ENCODE measurements around the gene RHOBTB1. TPM values are rescaled to one million over a fixed set of nuclear protein-coding genes. Genes with fewer than 3 reads are reported as not detected.

Gene RHOBTB1
- total RNA-seq, 2 experiments from 2014 or later, result not detected

GRCh38 chr10:60853107-60853506 is 90.9 kb downstream of the RHOBTB1 start:
- ATAC-seq (ENCODE audit: poor library complexity) (no peak), DNase-seq (no peak)
- Histone ChIP-seq H3K27me3 (ENCODE audit: control insufficient read depth in 1 of 2, insufficient read depth in 2 of 2, low read length in 2 of 2) (no peaks in the 10 kb centered on the region), H3K4me1 (ENCODE audit: insufficient read depth, low read length) (no peaks in the 10 kb centered on the region), H3K4me3 (ENCODE audit: low read length) (no peak overlapping the region), H3K9me3 (ENCODE audit: control insufficient read depth in 1 of 2, insufficient read depth in 1 of 2, low read length in 2 of 2) (peaks cover 0 to 4% of the 10 kb centered on the region in 2 experiments), H3K36me3 (ENCODE audit: insufficient read depth, low read length) (no peaks in the 10 kb centered on the region), H3K27ac (ENCODE audit: low read depth in 1 of 2, low read length in 2 of 2) (no peak overlapping the region)
- Mint-ChIP-seq H3K27ac (no peak overlapping the region), H3K36me3 (ENCODE audit: low read depth) (no peaks in the 10 kb centered on the region), H3K9me3 (no peaks in the 10 kb centered on the region), H3K27me3 (no peaks in the 10 kb centered on the region), H3K4me3 (no peak overlapping the region), H3K4me1 (ENCODE audit: low read depth) (no peaks in the 10 kb centered on the region)
- ChIA-PET CTCF (no interaction called here), POLR2A (no interaction called here)
- no peak for TF ChIP-seq CTCF (IDR thresholded peaks at IDR 0.05)
- intact Hi-C loops (cut with DNase I, micrococcal nuclease), result no loop called here

- DNase-seq, result no peak
- Histone ChIP-seq H3K27ac (ENCODE audit: low read depth in 1 of 2, low read length in 2 of 2) (no peak overlapping the region), H3K9me3 (ENCODE audit: control insufficient read depth in 1 of 2, insufficient read depth in 1 of 2, low read length in 2 of 2) (no peaks in the 10 kb centered on the region), H3K4me1 (ENCODE audit: insufficient read depth, low read length) (no peaks in the 10 kb centered on the region), H3K27me3 (ENCODE audit: control insufficient read depth in 1 of 2, insufficient read depth in 2 of 2, low read length in 2 of 2) (no peaks in the 10 kb centered on the region), H3K36me3 (ENCODE audit: insufficient read depth, low read length) (no peaks in the 10 kb centered on the region), H3K4me3 (ENCODE audit: low read length) (no peak overlapping the region)
- Mint-ChIP-seq H3K4me1 (ENCODE audit: low read depth) (no peaks in the 10 kb centered on the region), H3K9me3 (peaks cover 3% of the 10 kb centered on the region), H3K4me3 (no peak overlapping the region), H3K36me3 (ENCODE audit: low read depth) (no peaks in the 10 kb centered on the region), H3K27me3 (no peaks in the 10 kb centered on the region), H3K27ac (no peak overlapping the region)
- no peak for TF ChIP-seq CTCF (IDR thresholded peaks at IDR 0.05)
- CTCF ChIA-PET, result no interaction called here
- ATAC-seq (ENCODE audit: poor library complexity), result no peak
- POLR2A ChIA-PET, result no interaction called here
- intact Hi-C loops (cut with DNase I, micrococcal nuclease), result no loop called here
Measured at GRCh38 chr10:60849740-60850139, 94.2 kb downstream of the RHOBTB1 start.

- intact Hi-C loops (cut with DNase I, micrococcal nuclease), result no loop called here
- no peaks in the 10 kb centered on the region for H3K36me3 ChIP-seq (ENCODE audit: insufficient read depth, low read length)
- no peaks in the 10 kb centered on the region for H3K4me1 ChIP-seq (ENCODE audit: insufficient read depth, low read length)
- H3K27me3 Mint-ChIP-seq, result no peaks in the 10 kb centered on the region
- H3K4me3 Mint-ChIP-seq, result no peak overlapping the region
- peaks cover 3% of the 10 kb centered on the region for H3K9me3 Mint-ChIP-seq
- ATAC-seq (ENCODE audit: poor library complexity) (no peak), DNase-seq (no peak)
- H3K27ac Mint-ChIP-seq, result no peak overlapping the region
- TF ChIP-seq CTCF (IDR thresholded peaks at IDR 0.05), result no peak
- ChIA-PET POLR2A (no interaction called here), CTCF (no interaction called here)
- no peaks in the 10 kb centered on the region for H3K9me3 ChIP-seq (ENCODE audit: control insufficient read depth in 1 of 2, insufficient read depth in 1 of 2, low read length in 2 of 2)
- no peaks in the 10 kb centered on the region for H3K27me3 ChIP-seq (ENCODE audit: control insufficient read depth in 1 of 2, insufficient read depth in 2 of 2, low read length in 2 of 2)
- H3K27ac ChIP-seq (ENCODE audit: low read depth in 1 of 2, low read length in 2 of 2), result no peak overlapping the region
- H3K36me3 Mint-ChIP-seq (ENCODE audit: low read depth), result no peaks in the 10 kb centered on the region
- H3K4me3 ChIP-seq (ENCODE audit: low read length), result no peak overlapping the region
- no peaks in the 10 kb centered on the region for H3K4me1 Mint-ChIP-seq (ENCODE audit: low read depth)
Measured at GRCh38 chr10:60849217-60849616, 94.8 kb downstream of the RHOBTB1 start.

Measured in CD4-positive, alpha-beta T cell (primary cell).